PFSK-1 (cell line): Measurements from ENCODE around the gene ADGRB3.

Experiments
- FOXP2 ChIP-seq: optimal IDR thresholded peaks from 2 replicates; pipeline ENCODE3; 2011; ENCODE audit warnings: borderline replicate concordance, control low read depth, inconsistent platforms; ENCODE audit not compliant: insufficient read depth; ENCODE audit errors: extremely low read length, extremely low read depth
- POLR2AphosphoS5 ChIP-seq: IDR thresholded peaks from 2 replicates; pipeline ENCODE4 v1.6.1; 2012; ENCODE audit warnings: low read depth, mild to moderate bottlenecking, control low read depth, low read length, moderate library complexity
- SIN3A ChIP-seq: IDR thresholded peaks from 2 replicates; pipeline ENCODE4 v1.6.1; 2012; ENCODE audit warnings: mild to moderate bottlenecking, low read length, moderate library complexity, borderline replicate concordance; ENCODE audit not compliant: insufficient read depth
- TAF1 ChIP-seq: IDR thresholded peaks from 2 replicates; pipeline ENCODE4 v1.6.1; 2012; ENCODE audit warnings: low read length, control low read depth, borderline replicate concordance; ENCODE audit not compliant: insufficient read depth
- TF ChIP-seq, protein P1 (sequence below), 2 experiments: IDR thresholded peaks; 2 replicates each; pipeline versions ENCODE4 v1.6.1 to v1.8.0; 2011 to 2012; ENCODE audit warnings: low read depth in 2 of 2, low read length in 2 of 2, control low read depth in 1 of 2, inconsistent platforms in 1 of 2, mild to moderate bottlenecking in 1 of 2, moderate library complexity in 1 of 2; ENCODE audit not compliant: insufficient read depth in 1 of 2

DNA sequence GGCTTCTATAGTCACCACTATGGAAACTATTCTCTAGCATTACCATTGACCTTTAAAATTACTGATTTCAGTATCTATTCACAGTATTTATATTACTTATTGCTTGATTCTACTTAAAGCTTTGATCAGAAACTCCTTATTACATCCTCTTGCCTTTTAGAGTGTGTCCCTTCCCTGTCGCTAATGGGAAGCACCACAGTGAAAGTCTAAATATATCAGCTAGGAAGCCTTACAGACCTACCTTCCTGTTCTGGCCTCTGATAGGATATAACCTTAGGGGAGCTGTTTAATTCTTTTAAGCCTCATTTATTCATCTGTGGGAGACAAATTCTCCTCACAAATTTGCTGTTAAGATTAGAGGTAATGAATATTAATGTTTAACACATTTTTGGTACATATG, 122.7 kb downstream of the ADGRB3 start:
- TF ChIP-seq TAF1 (no peak), POLR2AphosphoS5 (no peak), SIN3A (no peak), FOXP2 (no peak)
- TF ChIP-seq, protein P1, sequence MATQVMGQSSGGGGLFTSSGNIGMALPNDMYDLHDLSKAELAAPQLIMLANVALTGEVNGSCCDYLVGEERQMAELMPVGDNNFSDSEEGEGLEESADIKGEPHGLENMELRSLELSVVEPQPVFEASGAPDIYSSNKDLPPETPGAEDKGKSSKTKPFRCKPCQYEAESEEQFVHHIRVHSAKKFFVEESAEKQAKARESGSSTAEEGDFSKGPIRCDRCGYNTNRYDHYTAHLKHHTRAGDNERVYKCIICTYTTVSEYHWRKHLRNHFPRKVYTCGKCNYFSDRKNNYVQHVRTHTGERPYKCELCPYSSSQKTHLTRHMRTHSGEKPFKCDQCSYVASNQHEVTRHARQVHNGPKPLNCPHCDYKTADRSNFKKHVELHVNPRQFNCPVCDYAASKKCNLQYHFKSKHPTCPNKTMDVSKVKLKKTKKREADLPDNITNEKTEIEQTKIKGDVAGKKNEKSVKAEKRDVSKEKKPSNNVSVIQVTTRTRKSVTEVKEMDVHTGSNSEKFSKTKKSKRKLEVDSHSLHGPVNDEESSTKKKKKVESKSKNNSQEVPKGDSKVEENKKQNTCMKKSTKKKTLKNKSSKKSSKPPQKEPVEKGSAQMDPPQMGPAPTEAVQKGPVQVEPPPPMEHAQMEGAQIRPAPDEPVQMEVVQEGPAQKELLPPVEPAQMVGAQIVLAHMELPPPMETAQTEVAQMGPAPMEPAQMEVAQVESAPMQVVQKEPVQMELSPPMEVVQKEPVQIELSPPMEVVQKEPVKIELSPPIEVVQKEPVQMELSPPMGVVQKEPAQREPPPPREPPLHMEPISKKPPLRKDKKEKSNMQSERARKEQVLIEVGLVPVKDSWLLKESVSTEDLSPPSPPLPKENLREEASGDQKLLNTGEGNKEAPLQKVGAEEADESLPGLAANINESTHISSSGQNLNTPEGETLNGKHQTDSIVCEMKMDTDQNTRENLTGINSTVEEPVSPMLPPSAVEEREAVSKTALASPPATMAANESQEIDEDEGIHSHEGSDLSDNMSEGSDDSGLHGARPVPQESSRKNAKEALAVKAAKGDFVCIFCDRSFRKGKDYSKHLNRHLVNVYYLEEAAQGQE (IDR thresholded peaks at IDR 0.05; ENCODE audit: insufficient read depth in 1 of 2, low read depth in 2 of 2, low read length in 2 of 2): no peak
